Stimulated activated CD4-positive, alpha-beta T cell treated with anti-CD3 and anti-CD28 coated beads, Interleukin-12 subunit alpha, Interleukin-12 subunit beta, amount 100 ng/mL, for 48 hours (primary cell): ENCODE data around the gene PLXDC1.
"Not testable (repeated sequence)": the region's sequence is repeated elsewhere in the genome, so short reads cannot be mapped to it uniquely, and the experiment has no call there.

ENCODE experiments used
- DNase-seq, 3 donors: peaks; one replicate each; pipeline ENCODE4 v3.0.0-alpha.2; 2020; ENCODE audit warnings: low read depth in 2 of 3, low spot score in 1 of 3

Gene PLXDC1

GRCh38 chr17:39183045-39183444, 31.6 kb upstream of the PLXDC1 start:
- DNase-seq: no peak

- DNase-seq: no peak
Observed at GRCh38 chr17:39181303-39181702, 29.9 kb upstream of the PLXDC1 start.

DNA sequence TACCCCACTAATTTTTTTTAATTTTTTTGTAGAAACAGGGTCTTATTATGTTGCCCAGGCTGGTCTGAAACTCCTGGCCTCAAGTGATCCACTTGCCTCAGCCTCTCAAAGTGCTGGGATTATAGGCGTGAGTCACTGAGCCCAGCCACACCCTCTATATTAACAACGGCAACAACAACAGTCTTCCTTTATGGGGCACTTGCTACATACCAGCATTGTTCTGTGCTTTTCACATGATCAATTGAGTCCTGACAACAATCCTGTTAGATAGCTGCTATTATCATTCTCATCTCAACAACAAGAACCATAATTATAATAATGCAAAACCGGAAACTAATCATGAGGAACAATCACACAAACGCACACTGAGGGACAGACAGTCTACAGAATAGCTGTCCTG, 27.1 kb upstream of the PLXDC1 start:
- DNase-seq: no peak

DNA sequence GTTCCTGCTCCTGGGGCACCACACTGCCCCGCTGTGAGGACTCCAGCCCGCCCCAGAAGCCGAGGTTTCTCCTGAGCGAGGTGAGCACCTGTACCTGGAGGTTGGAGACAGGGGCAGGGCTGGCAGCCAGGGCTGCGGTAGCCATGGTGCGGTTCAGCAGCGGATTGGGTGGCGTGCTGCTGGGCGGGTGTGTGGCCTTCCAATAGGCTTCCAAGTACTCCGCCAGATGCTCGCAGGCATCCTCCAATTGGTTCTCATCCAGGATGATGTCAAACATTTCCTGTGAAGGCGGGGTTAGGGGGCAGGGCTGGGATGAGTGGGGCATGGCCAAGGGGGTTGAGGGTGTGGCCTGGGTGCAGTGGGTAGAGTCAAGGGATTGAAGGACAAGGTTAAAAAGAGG, 25.8 kb upstream of the PLXDC1 start:
- DNase-seq: no peak

GRCh38 chr17:39175695-39176093, 24.3 kb upstream of the PLXDC1 start:
- DNase-seq: no peak

GRCh38 chr17:39174920-39175694, 23.7 kb upstream of the PLXDC1 start:
- DNase-seq: peak; percentile 54 to 68 (median 64)

DNA sequence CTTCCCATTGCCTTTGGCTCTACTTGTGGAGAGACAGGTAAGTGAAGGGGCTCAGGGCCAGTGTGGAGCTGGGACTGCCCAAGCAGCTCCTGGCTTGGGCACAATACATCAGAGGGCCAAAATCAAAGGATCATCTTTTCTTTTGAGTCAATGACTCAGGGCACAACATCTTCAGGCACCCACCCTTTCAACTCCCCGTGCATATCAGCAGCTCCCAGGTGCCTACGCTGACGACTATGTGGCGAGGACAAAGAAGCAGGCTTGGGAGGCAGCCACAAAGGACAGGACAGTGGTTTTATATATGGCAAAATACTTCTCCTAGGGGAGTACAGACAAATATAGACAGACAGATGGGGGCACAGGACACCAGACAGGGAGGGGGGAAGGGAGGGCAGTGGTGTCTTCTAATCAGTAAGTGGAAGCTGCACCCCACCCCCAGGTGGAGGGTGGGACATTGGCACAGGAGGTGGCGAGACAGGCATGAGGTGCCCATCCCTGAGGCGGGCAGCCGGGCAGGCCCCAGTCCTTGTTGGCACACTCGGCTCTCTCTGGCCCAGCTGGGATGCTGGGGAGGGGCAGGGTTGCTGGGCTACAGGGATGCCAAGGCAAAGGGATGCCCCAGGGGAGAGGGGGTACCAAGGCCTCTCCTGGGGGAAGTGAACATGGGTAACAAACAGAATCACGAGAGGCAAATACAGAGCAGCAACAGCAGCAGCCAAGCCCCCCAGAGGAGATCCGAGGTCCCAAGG, 22.3 kb upstream of the PLXDC1 start:
- no peak for DNase-seq

DNA sequence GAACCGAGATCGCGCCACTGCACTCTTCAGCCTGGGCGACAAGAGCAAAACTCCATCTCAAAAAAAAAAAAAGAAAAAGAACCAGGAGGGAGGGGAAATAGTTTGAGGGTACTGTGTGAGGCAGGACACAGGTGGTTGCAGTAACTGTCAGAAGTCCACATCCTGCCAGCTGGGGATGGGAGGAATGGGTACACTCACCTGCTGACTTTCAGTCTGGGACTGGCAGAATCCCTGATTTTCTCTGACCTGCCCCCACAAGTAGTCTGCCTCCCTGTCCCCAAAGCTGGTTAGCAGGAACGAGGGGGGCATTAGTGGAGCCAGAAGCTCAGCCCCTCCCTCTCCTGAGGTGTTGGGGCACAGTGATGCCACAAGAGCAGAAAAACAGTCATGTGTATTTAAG, 21.6 kb upstream of the PLXDC1 start:
- DNase-seq: no peak

DNA sequence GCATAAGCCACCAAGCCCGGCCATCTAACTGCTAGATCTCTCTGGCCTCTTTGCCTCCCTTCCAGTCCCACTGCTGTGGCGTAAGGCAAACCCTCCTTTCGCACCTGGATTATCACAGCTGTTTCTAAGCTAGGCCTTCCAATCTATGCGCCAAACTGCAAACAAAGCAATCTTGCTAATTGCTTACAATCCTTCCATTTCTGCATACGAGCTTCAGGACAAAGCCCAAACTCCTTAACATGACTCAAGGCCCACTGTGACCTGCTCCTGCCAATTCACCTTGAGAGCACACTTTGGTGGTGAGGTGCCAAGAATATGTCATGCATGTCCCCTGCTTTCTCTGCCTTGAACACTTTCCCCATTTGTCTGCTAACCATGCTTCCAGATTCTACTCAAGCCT, 20.5 kb upstream of the PLXDC1 start:
- no peak for DNase-seq

DNA sequence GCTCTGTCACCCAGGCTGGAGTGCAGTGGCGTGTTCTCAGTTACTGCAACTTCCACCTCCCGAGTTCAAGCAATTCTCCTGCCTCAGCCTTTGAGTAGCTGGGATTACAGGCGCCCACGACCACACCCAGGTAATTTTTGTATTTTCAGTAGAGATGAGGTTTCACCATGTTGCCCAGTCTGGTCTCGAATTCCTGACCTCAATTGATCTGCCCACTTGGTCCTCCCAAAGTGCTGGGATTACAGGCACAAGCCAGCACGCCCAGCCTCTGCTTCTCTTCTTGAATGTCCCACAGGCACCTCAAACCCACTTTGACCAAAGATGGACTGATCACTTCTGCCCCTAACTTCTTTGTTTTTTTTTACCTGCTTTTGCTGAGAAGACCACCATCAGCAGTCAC, 19.1 kb upstream of the PLXDC1 start:
- DNase-seq: no peak

DNA sequence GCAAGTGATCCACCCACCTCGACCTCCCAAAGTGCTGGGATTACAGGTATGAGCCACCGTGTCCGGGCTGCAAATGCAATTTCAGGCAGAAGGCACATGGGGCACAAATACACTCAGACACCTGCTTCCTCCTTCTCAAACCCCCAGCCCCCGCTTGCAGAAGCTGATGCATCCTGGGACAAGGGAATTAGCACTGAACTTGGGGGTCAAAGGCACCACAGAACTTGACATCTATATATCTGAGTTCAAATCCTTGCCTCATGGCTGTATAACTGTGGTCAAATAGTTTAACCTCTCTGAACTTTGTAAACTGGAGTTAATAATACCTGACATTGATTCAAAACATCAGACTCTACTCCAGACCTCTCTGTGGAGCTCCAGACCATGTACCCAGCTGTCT, 18.7 kb upstream of the PLXDC1 start:
- DNase-seq: no peak

GRCh38 chr17:39169518-39169917, 18.1 kb upstream of the PLXDC1 start:
- no peak for DNase-seq

GRCh38 chr17:39169101-39169500, 17.7 kb upstream of the PLXDC1 start:
- DNase-seq: no peak

- not testable (repeated sequence) for DNase-seq
Observed at GRCh38 chr17:39168503-39168902, 17.1 kb upstream of the PLXDC1 start.

DNA sequence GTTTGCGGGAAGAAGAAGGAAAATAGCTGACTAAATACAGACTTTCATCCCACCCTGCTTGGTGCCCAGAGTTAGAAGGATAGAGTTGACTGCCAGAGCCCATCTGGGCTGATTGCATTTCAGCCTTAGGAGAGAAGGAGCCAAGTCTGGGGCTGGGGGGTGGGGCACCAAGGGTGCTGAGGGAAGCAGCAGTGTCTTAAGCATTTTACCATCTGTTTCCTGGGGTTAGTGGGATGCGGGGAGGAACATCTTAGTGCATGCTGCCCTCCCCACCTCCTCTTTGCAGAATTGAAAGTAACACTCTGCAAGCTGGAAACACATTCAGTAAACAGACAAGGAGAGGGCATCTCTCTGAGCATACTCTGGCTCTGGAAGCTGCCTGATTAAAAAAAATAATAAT, 16.0 kb upstream of the PLXDC1 start:
- no peak for DNase-seq

- no peak for DNase-seq
Observed at GRCh38 chr17:39166437-39167335, 15.2 kb upstream of the PLXDC1 start.

DNA sequence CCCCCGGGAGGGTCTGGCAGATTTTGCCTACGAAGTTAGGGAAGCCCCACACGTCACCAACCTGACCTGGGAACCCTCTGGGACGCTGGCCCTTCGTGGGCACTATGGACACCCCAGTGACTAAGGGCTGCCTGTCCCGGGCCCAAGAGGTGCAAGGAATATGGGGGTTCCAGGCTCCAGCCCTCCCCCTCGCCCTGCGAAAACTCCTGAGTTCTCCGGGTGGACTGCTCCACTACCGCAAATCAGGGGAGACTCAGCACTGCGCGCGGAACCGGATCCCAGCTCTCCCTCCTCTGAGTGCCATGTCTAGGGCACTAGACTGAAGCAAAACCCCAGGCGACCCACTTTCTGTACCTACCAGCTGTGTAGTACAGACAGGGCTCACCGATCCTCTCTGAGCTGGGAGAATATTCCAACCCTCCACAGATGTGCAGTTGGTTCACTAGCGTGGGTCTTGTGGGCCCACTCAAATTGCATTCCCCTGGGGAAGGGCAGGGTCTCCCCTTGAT, 14.5 kb upstream of the PLXDC1 start, which contains the start of gene ARL5C:
ARL5C (minus strand) TSS at position 321 of the 509 bp plus-strand sequence. CDS start 401 bp downstream, outside the sequence.
- DNase-seq: no peak

DNA sequence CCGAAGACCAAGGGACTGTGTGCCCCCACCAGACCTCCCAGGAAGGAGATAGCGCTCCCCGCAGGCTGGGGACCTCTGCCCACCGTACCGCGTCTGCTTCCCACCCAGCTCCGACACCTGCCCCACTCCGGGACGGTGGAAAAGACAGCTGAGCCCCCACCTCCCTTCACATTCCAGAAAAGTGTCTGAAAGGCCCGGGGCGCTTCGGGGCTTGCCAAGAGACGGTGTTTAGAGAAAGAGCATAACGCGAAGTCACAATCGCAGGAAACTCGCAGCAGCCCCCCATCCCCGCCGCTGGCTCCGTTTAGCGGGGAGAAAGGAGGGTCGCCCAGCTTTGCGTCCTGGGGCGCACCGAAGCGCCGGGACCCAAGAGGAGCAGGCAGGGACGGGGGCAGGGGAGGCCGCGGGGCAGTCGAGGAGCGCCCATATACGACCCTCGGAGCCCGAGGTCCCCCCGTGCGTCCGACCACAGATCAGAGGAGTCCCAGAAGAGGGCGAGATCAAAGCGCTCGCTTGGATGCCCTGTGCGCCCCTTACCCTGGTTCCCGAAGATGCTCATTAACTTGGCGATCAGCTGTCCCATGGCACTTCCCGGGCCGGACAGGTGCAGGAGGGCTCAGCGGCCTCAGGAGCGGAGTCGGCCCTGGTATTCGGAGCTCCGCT, 13.9 kb upstream of the PLXDC1 start:
- DNase-seq: no peak

GRCh38 chr17:39164675-39165143, 13.3 kb upstream of the PLXDC1 start:
- peak; percentile 64 to 72 (median 67) for DNase-seq

GRCh38 chr17:39161962-39162361, 10.5 kb upstream of the PLXDC1 start:
- DNase-seq: no peak

DNA sequence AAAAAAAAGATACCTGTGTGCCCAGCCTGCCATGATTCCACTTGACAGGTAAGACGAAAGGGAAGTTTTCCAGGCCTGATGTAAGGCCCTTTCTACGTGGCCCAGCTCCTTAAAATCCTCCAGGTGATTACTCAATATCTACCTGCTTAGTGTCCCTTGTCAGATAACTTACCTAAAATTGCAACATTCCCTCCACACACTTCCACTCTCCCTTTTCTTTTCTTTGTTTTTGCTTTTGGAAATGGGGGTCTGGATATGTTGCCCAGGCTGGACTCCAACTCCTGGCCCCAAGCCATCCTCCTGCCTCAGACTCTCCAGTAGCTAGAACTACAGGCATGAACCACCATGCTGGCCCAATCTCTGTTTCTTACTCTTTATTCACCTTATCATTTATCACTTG, 7.2 kb upstream of the PLXDC1 start:
- no peak for DNase-seq
